GM18519 (cell line): ENCODE measurements around the gene DYRK4.
"Not testable (repeated sequence)": the region's sequence is repeated elsewhere in the genome, so short reads cannot be mapped to it uniquely, and the experiment has no call there.

Source experiments
- ATAC-seq: cut with Tn5 transposase; IDR thresholded peaks from one replicate; pipeline ENCODE4 v1.9.1; 2021; ENCODE audit warnings: mild to moderate bottlenecking, moderate library complexity; ENCODE audit not compliant: unreplicated experiment, low FRiP score

Gene DYRK4, protein sequence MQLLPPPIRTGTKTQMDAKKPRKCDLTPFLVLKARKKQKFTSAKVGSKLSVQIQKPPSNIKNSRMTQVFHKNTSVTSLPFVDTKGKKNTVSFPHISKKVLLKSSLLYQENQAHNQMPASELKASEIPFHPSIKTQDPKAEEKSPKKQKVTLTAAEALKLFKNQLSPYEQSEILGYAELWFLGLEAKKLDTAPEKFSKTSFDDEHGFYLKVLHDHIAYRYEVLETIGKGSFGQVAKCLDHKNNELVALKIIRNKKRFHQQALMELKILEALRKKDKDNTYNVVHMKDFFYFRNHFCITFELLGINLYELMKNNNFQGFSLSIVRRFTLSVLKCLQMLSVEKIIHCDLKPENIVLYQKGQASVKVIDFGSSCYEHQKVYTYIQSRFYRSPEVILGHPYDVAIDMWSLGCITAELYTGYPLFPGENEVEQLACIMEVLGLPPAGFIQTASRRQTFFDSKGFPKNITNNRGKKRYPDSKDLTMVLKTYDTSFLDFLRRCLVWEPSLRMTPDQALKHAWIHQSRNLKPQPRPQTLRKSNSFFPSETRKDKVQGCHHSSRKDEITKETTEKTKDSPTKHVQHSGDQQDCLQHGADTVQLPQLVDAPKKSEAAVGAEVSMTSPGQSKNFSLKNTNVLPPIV

DNA sequence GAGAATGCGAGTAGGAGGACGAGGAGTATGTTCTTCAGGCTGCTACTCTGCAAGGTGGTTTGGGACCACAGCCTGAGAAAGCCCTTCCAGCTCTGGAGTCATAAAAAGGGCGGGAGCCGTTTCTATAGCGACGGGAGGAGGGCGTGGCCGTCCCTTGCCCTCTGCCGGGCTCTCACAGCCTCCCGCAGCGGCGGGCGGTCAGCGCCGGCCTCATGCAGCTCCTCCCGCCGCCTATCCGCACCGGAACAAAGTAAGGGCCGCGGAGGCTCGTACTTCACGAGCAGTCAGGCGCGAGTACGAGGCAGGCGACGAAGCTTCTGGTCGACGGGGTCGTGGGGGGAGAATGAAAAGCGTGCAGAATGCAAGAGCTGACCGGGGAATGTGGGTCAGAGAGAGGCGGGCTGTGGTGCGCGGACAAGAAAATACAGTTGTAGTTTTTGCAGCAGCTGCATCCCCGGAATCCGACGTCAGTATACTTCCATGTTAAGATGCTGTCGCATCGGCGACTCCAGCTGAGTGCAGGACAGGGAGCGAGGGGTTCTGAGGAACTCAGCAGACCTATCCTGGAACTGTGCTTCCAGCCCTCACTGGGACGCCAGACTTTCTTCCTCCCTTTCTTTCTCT, at the start of gene DYRK4:
Gene DYRK4 (plus strand): TSS at position 175 of the 624 bp plus-strand sequence. CDS start 38 bp downstream, at position 213.
- ATAC-seq = no peak

DNA sequence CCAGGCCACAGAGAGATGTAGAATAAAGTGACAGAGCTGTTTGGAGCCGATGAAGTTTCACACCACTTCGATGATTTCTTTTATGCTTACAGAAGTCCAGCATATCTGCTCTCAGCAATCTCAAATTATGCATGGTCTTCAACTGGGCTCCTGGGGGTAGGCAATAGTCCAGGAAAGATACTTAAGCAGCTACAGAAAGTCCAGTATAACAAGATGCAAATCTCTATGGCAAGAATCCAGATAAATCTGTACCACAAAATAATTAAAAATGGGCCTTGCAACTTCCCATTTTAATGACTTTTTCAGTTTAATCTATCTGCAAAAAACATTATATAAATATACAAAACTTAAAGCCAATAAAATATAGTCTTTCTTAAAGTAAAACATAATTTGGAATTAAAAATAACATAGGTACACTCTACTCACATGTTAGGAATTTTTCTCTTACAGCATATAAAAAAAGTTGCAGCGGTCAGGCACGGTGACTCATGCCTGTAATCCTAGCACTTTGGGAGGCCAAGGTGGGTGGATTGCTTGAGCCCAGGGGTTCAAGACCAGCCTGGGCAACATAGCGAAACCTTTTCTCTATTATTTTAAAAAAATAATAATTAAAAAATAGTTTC, 43.8 kb upstream of the DYRK4 start:
- ATAC-seq = no peak

DNA sequence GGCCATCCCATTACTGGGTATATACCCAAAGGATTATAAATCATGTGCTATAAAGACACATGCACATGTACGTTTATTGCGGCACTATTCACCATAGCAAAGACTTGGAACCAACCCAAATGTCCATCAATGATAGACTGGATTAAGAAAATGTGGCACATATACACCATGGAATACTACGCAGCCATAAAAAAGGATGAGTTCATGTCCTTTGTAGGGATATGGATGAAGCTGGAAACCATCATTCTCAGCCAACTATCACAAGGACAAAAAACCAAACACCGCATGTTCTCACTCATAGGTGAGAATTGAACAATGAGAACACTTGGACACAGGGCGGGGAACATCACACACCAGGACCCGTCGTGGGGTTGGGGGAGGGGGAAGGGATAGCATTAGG, 38.6 kb upstream of the DYRK4 start:
- not testable (repeated sequence) for ATAC-seq

DNA sequence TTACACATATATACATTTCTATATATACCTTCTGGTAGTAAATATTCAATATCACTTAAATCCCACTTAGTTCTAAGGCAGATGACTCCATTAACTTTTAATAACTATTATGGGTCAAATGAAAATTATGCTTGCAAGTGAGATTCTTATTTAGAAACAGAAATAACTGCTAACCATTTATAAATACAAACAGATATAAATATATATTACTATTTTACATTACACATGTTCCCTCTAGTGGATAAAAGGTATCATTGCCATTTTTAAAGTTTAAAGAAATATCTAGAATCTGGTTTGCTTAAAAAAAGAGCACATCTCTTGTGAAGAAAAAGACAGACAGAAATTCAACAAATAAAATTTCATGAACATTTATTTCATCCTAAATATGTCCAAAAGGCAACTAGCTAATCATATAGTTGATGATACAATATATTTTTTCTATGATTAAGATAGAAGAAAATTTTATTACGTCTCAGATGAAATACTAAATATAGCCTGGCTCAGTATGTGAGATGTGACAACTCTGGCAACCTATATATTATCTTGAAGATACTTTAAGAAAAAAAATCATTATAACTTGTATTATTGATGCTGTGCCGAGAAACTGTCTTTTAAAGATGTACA, 35.0 kb upstream of the DYRK4 start:
- no peak for ATAC-seq

DNA sequence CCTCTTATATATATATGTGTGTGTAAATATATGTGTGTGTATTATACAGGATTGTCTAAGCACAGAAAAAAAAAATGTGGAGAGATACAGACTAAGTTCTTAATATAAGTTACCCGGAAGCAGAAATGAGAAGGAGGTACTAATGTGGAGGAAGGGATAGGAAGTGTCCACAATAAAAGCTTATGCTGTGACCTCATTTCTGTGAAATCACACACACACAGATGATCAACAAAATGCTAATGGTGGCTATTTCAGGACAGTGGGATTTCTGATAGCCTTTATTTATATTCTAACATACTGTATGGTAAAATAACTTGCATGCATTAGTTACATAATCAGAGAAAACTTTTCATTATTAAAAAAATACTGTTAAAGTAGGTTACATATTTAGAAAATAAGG, 31.8 kb upstream of the DYRK4 start:
- ATAC-seq = no peak

DNA sequence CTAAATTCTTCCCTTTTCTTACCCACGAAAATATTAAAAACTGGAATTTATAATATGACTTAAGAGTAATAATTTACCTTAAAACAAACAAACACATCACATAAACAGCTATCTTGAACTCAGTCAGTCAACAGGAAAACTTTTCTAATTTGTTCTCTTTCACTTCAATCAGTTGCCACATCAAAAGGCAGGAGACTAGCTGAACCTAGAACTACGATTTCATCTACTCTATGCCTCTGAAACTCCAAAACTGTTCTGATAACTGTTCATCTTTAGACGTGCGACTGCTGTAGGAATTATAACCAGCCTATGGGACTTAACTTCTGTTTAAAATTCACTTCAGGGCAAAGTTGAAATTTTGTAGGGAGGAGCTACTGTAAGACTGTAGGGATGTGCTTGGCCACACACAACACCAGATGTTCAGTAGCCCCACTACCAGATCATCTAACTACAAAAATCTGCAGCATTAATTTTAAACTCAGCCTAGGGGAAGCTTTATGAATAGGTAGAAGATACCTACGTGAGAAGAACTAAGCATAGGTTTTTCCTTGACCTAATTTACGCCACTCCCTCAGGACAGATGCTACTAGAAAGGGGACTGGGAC, 30.9 kb upstream of the DYRK4 start:
- ATAC-seq = no peak

DNA sequence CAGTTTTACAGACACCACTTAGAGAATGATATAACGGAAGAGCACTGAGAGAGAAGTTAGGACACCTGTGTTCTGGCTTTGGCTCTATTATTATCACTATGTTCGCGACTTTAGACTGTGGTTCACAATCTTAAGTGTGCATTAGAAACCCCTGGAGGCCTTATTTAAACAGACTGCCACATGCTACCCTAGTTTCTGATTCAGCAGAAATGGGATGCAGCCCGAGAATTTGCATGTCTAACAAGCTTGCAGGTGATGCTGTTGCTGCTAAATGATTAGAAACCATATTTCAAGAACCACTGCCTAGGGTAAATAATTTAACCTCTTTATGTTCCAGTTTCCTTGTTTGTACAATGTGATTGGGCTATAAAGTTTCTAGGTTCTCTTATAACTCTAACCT, 26.9 kb upstream of the DYRK4 start:
- ATAC-seq = no peak

DNA sequence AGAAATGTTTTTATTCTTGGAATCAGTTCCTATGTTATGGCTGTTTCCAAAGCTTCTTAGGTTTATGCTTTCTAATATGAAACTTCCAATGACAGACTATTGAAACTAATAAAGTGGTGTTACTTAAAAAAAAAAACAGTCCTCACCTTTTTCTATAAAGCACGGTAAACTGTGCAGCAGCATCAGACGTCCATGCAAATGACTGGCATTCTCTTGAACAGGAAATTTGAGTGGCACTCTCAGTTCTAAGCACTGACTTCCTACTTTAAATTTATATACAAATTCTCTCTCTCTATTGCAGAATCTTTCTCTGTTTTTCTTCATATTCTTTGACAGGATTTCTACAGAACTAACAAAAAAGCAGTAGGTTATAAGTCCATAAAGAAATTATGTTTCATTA, 26.1 kb upstream of the DYRK4 start:
- no peak for ATAC-seq

DNA sequence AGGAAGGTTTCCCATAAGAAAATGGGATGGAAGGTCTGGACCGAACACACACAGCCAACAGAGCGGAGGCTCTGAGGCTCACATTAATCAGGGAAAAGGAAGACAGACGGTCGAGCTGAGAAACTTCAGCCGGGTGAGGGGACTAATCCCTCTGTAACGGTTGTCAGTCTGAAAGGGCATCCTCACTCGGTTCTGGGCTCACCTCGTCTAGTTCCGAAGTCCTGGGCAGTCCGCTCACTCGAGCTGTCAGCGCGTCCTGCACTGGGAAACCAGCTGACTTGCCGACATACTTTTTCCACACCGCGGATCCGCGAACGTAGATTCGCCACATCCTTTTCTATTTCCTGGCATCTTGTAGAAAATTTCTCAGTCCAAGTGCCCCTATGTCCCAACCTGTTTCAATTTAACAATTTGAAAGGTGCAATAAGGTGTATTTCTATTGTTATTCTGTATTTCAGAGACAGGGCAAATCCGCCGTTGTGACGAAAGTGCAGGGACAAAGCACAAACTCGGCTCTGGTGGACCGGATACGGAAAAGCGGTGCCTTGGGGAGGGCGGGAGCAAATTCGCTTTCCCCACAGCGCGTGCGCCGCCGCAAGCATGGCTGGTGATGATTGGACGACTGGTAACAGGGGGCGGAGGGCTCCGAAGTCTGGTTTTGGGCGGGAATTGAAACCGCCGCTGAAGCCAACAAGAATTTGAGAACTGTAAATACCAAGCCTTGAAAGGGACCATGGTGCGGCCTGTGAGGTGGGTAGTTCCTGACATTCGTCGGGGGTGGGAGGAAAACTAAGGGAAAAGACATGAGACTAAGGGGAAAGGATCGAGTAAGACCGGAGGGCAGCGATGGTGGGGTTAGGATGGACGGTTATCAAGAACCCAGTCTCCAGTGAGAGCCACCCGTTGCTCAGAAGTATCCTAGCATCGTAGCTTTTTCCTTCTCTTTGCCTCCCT, 23.5 kb upstream of the DYRK4 start, which contains the start of gene RAD51AP1:
Gene RAD51AP1 (plus strand): TSS at position 684 of the 954 bp plus-strand sequence. CDS start 50 bp downstream, at position 734.
- ATAC-seq = peak; percentile 58

DNA sequence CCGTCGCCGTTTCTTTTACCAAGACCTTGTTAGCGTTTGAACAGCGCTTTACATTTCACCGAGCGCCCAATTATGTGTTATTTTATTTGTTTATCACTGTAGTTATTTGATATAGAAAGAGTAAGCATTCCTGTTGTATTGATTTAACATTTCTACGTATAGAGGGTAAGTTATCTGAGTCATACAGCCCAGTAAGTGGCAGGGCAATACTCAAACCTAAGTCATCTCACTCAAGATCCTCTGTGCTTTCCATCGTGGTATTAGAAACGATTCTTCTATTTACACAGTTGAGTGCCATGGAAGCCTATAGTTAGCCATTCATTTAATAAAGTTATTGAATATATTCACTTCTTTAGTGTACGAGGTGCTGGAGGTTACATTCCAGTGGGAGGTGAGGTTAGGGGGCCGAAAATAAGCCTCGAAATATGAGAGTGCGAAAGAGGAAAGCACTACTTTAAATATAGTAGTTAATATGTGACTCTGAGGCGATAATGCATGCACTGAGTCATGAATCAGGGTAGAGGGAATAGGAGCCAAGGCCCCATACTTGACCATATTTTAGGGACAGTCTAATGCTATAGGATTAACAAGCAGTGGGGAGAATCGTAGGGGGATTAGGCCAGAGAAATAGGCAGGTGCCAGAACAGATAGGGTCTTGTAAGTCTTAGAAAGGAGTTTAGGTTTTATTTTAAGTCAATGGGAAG, 22.7 kb upstream of the DYRK4 start:
- no peak for ATAC-seq

DNA sequence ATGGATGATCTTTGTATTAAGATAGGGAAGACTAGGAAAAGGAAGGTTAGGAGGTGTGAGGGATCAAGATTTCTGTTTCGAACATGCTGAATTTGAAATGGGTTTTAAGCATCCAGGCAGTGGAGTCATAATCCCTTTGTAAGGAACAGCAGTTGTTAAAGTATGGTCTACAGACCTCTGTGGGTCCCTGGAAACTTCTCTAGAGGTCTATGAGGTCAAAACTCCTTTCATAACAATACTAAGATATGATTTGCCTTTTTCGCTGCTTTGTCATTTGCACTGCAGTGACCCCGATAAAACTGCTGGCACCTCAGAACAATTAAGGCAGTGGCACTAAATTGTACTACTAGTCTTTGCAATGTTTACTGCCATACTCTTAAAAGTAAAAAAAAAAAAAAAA, 21.8 kb upstream of the DYRK4 start:
- no peak for ATAC-seq

DNA sequence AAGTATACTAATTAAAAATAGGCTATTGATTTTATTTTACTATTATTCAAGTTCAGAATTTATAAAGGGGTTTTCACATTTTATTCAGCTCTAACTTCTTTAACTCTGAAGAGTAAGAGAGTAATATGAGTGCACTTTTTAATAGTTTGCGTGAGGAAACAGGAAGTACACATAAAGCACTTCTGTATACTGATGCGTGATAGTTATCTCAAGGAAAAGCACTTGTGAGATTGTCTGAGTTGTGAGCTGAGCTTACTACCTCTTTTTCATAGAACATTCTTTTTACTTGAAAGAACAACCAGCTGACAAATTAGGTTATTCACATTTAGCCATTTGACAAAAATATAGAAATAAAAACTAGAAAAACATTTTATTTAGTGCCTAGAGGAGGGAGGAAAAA, 21.4 kb upstream of the DYRK4 start:
- no peak for ATAC-seq

DNA sequence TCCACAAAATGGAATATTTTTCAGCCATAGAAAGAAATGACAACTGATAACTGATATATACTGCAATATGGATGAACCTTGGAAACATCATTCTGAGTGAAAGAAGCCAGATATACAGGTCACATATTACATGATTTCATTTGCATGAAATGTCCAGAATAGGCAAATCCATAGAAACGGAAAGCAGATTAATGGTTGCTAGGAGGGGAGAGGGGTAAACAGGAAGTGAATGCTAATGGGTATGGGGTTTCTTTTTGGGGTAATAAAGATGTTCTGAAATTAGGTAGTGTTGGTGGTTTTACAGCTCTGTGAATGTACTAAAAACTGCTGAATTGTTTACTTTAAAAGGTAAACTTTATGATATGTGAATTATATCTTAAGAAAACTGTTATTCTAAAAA, 16.8 kb upstream of the DYRK4 start:
- no peak for ATAC-seq

DNA sequence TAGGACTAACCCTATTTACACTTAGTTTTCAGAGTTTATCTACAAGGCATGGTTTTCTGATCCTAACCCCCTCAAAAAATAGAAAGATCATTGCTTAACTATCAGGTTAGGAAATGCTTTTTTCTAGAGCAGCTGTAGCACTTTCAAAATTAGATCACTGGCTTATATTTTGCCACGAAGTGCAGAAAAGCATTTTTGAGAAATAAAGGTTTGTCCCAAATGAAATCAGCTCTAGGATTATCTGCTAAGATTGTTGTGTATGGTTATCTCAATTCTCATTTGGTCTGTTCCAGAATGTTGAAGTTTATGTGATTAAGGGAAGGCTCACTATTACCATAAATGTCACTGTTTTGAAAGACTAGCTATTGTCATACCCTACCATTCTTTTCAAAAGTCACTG, 9.8 kb upstream of the DYRK4 start:
- ATAC-seq = no peak

DNA sequence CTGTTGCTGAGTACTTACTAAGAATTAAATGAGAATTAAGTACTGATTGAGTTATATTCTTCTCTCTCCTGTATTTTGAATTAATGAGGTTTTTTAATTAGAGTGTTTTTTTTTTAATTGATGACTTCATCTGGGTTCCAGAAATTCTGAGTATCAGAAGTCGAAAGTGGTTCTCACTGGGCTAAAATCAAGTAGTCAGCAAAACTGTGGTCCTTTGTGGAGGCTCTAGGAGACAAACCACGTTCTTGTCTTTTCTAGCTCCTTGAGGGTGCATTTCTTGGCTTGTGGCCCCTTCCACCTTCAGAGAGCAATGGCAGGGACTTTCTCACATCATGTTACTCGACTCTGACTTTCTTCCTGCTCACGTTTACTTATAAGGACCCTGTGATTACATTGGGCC, 8.1 kb upstream of the DYRK4 start:
- ATAC-seq = no peak

DNA sequence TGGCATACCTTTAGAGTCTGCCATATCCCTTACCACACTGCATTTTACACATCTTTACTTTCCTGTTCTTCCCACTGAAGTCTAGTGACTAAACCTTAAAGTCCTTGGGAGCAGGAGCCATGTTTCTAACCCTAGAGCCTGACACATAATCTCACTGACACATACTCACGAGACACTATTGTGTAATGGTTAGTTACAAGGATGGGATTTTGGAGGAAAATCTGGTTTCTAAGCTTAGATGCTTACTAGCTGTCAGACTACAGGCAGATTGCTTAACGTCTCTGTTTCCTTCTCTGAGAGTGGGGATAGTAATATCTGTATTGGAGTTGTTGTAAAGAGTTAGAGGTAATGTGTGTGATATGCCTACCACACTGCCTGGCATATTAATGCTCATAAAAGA, 6.2 kb upstream of the DYRK4 start:
- no peak for ATAC-seq

DNA sequence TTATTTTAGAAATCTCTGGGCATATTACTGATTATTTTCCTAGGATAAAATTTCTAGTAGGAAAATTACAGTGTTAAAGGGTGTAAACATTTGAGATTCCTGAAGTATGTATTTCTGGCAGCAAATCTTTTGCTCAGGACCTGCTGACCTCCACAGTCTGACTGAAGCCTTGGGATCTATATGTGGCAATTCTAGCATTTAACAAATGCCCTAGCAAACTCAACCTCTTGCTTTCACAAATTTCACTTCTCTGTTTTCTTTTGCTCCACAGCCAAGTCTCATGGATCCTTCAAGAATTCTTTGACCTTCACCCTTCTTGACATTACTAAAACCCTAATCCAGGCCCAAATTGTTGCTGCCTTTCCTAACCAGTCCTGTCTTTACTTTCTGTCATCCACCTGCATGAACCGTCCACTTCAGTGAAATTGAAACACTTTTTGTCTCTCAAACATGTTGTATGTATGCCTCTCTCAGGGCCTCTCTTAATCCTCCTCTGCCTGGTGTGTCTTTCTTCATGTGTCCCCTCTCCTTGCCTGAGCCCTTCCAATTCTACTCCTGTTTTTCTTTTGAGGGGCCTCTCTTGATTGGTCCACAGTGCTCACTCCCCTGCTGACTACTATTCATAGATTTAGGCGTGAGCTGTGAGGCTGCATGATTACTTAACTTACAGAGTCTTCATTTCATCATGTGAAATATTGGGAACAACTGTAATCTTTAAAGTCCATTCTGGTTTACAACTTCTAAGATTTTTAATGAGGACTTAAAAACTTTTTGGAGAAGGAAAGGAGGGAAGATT, 5.1 kb upstream of the DYRK4 start:
- ATAC-seq = no peak

DNA sequence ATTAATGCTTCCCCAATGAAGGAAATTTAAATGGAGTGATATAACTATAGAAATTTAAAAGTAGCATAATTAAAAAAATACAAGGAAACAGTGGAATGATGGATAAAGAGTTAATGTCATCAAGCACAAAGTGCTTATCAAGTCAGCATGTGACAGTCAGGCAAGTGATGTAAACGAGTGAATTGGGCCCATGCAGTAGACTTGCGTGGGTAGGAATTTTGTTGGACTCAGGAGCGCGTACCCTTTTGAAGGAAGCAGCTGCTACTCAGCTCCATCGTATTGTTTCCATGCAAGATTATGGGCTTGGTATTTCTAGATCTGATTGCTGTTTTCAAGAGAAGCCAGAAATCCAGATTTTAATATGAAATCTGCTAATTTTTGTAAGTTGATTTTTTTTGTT, 4.4 kb upstream of the DYRK4 start:
- no peak for ATAC-seq
